Brain microvascular endothelial cell (primary cell): Measurements from ENCODE around the gene VSTM4.

Experiments
- DNase-seq: peaks from one replicate; pipeline ENCODE4 v3.0.0-alpha.2; 2020
- H3K27ac ChIP-seq: fragments of 250-450 bp; sonication (Bioruptor Pico); 2 replicates; pipeline ENCODE4 v1.5.1; 2020; ENCODE audit warnings: mild to moderate bottlenecking, moderate library complexity
- H3K27me3 ChIP-seq: fragments of 250-450 bp; sonication (Bioruptor Pico); replicated peaks from 2 replicates; pipeline ENCODE4 v1.5.1; 2020; ENCODE audit warnings: mild to moderate bottlenecking
- H3K36me3 ChIP-seq: fragments of 250-450 bp; sonication (Bioruptor Pico); replicated peaks from 2 replicates; pipeline ENCODE4 v1.5.1; 2020; ENCODE audit warnings: mild to moderate bottlenecking
- H3K4me3 ChIP-seq: 2 replicates; pipeline ENCODE4 v1.5.1; 2011; ENCODE audit warnings: low read depth, mild to moderate bottlenecking, control low read depth, low read length, moderate library complexity
- CTCF ChIP-seq: IDR thresholded peaks from 2 replicates; pipeline ENCODE4 v1.5.1; 2011; ENCODE audit warnings: low read depth, mild to moderate bottlenecking, moderate library complexity, low read length, control low read depth, inconsistent platforms; ENCODE audit errors: missing control alignments
- in situ Hi-C: cut with HindIII; loops from 2 replicates; pipeline ENCODE4 v1.10.0; 2017; ENCODE audit warnings: low sequenced_read_pairs, low pct_ligation_motif_present

VSTM4 gene

GRCh38 chr10:49119746-49120145 lies 4.4 kb upstream of the VSTM4 start:
- Histone ChIP-seq H3K27ac (no peak overlapping the region), H3K36me3 (no peaks in the 10 kb centered on the region), H3K27me3 (no peaks in the 10 kb centered on the region), H3K4me3 (no peak overlapping the region)
- DNase-seq: peak; percentile 35
- no peak for TF ChIP-seq CTCF
- in situ Hi-C loops: no loop called here

- no peak for TF ChIP-seq CTCF
- Histone ChIP-seq H3K27ac (no peak overlapping the region), H3K36me3 (no peaks in the 10 kb centered on the region), H3K4me3 (no peak overlapping the region), H3K27me3 (no peaks in the 10 kb centered on the region)
- in situ Hi-C loops: no loop called here
- DNase-seq: no peak
These were observed 3.2 kb upstream of the VSTM4 start for GRCh38 chr10:49118430-49119074.

- in situ Hi-C loops: no loop called here
- DNase-seq: no peak
These were observed 2.2 kb upstream of the VSTM4 start for GRCh38 chr10:49117376-49118070.

GRCh38 chr10:49116509-49117375 lies 1.4 kb upstream of the VSTM4 start:
- TF ChIP-seq CTCF: no peak
- H3K27ac ChIP-seq: no peak overlapping the region
- no peak for DNase-seq
- no peaks in the 10 kb centered on the region for H3K27me3 ChIP-seq
- no peak overlapping the region for H3K4me3 ChIP-seq
- in situ Hi-C loops: no loop called here
- H3K36me3 ChIP-seq: no peaks in the 10 kb centered on the region

More at GRCh38 chr10:49117376-49118070, 2.2 kb upstream of the VSTM4 start:
- Histone ChIP-seq H3K27me3 (no peaks in the 10 kb centered on the region), H3K4me3 (no peak overlapping the region), H3K36me3 (no peaks in the 10 kb centered on the region), H3K27ac (no peak overlapping the region)
- no peak for TF ChIP-seq CTCF

GRCh38 chr10:49115796-49116508 lies 630 bp upstream of the VSTM4 start:
- no peak for TF ChIP-seq CTCF
- Histone ChIP-seq H3K36me3 (no peaks in the 10 kb centered on the region), H3K4me3 (peak overlapping the region; percentile 36), H3K27me3 (no peaks in the 10 kb centered on the region), H3K27ac (no peak overlapping the region)
- no peak for DNase-seq
- in situ Hi-C loops: no loop called here
